NCI-H748 (cell line): ENCODE results near the gene PHACTR3.

ENCODE experiments used
- DNase-seq: peaks from one replicate; lab custom pipeline; 2025; ENCODE audit not compliant: unreplicated experiment; lab: John Stamatoyannopoulos, UW

The PHACTR3 gene

DNA sequence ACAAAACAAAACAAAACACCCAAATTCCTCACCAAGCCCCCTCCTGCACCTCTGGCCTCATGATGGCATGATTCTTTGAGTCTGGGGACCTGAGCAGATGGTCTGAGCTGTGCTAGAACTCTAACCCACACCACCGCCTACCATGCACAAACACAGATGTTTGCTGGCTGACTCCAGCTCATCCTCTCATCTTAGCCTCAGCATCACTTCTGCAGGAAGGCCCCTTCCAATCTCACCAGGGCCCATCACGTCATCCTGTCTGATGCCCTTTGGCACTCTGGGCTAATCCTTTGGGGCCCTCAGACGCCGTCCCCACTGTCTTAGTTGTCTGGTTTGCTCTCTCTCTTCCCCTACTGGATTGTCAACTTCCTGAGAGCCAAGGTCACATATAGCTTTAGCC, 85.8 kb downstream of the PHACTR3 start:
- DNase-seq: no peak

DNA sequence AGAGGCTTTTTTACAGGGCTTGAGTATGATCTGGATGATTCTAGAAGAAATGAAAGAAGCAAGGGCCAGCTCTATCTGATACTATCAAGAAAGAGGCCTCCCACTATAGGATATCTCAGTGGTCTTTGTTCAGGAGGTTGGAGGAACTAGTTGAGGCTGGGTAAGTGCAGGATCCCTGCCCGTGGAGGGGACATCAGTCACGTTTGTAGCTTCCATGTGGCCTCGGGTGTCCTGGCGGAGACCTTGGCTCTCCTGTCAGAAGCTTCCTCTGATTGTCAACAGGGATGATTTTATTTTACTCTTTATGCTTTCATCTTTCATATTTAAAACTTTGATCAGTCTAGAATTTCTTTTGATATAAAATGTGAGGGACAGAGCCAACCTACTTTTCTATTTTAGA, 86.6 kb downstream of the PHACTR3 start:
- no peak for DNase-seq

GRCh38 chr20:59692139-59692538, 87.8 kb downstream of the PHACTR3 start:
- DNase-seq: no peak

DNA sequence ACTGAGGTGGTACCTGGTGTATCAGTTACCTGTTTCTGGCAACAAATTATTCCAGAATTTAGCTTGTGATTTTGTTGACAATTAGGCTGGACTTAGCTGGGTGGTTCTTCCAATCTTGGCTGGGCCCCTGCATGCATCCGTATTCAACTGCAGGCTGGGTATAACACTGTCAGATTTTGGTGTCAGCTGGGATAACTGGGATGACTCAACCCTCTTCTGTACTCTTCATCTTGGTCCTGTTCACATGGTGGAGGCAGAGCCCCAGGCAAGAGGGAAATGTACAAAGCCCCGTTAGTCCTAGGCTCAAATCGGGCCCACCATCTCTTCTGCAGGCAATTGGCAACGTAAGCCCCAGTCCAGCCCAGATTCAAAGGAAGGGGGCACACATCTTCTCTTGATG, 89.2 kb downstream of the PHACTR3 start:
- DNase-seq: no peak

GRCh38 chr20:59696476-59696875, 92.1 kb downstream of the PHACTR3 start:
- DNase-seq: no peak

- no peak for DNase-seq
These were observed 92.7 kb downstream of the PHACTR3 start for GRCh38 chr20:59697068-59697467.

- DNase-seq: no peak
These were observed 94.3 kb downstream of the PHACTR3 start for GRCh38 chr20:59698598-59698997.

DNA sequence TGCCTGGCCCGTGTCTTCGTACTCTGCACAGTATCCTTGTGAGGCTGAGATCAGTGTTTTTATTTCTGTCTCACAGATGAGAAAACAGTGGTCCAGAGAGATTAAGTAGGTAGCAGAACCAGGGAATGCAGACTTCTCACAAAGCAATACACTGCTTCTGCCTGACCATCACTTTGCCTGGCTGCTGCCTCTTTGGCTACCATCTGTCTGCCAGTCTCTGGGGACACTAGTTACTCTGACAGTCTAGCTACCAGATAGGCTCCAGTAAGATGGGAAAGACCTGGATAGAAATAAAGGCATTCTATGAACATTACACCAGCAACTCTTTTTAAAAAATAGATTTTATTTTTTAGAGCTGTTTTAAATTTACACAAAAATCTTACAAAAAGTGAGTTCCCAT, 96.9 kb downstream of the PHACTR3 start:
- DNase-seq: no peak

DNA sequence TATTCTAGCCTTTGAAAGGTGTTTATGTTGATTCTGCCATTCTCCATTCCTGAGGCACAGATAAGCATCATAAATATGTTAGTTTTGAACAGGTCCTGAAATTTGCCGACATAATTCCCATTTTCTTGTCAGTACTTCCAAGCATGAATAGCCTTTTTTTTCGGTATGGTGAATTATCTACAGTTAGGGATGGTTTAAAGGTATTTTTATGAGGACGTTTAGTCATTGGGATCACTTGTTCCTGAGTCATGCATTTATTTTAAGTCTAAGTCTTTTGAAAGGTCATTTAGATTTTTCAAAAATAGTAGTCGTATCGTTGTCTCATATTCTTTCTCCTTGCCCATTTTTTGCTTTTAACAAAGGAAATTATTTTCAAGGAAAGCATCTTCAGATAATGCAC, 98.7 kb downstream of the PHACTR3 start:
- no peak for DNase-seq

DNA sequence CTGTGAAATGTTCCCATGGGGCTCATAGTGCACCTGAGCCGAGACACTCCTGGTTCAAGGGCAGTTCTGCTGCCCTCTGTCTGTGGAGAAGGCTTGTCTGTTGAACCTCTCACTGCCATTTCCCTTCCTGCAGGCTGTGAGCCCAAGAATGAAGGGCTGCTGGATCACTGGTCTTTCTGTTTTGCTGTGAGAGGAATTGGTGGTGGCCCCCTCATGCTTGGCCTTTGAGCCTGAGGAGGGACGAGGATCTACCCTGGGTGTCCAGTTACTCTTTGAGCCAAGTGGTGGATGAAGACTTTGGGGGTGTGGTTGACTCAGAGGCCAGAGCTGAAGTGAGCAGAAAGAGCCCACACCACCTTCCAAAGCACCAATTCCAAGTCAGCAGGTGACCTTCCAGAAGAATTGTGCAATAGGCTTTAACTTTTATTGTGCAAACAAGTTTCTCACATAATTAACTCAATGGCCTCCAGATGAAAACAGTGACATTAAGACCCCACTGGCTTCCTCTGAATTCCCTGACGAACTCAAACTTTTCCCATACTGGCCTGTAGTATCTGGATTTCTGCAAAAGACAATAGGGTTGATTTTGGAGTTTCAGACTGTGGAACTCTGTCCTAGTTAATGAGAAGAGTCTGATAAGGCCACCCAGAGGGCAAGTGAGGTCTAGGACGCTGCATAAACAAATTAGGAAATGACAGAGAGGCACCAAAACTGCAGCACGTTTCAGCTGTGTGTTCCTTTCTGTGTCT, 101.5 kb downstream of the PHACTR3 start:
- no peak for DNase-seq

GRCh38 chr20:59706400-59706693, 102.0 kb downstream of the PHACTR3 start:
- no peak for DNase-seq

- no peak for DNase-seq
These were observed 104.0 kb downstream of the PHACTR3 start for GRCh38 chr20:59708326-59708725.

DNA sequence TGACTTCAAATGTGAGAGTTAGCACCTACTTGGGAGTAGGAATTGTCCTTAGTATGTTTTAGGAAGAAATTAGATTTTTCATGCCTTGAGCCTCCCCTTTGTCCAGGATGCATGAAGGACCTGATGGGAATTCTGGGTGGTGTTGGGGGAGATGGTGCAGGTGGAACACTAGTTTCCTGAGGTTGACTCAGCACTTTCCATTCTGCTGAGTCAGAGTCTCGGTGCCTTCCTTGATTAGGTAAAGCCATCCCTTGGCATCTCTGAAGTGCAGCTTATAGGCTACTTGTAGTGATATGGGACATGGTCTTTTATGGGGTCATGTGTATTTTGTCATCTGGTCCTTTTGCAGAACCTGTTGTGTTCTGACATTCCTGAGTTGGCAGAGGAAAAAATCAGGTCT, 105.3 kb downstream of the PHACTR3 start:
- DNase-seq: no peak

DNA sequence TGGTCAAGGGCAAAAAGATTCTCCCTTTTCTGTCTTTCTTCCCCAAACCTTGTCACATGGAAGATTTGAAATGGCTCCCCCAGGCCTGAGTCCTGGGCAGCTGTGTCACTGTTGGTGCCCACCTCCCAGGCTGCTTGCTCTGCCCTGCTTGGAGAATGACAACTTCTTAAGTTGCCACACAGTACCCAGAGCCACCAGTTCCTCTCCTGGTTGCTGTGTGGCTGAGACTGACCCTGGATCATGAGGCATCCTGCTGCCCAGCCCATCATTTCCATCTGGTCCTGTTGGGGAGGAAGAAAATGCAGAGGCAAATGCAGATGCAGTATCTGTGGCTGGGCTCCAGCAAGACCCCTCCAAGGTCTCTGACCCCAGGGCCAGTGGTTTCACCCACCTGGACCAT, 113.7 kb downstream of the PHACTR3 start:
- DNase-seq: no peak

GRCh38 chr20:59718751-59719150, 114.4 kb downstream of the PHACTR3 start:
- no peak for DNase-seq

DNA sequence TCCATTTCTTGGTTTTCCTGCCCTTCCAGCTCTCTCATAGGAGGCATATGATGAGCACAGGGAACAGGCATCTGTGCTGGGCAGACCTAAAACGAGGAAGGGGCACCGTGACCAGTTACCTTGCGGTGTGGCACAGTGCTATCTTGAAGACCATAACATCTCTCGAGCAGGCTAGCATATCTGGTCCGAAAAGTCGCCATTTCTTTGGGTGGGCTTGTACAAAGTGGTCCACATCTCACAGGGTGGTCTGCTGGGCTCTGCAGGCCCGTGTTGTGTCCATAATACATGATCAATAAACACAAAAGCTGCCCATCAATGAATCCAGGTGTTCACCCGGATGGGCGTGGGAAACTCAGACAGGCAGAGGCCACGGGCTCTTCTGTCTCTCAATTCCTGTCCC, 115.7 kb downstream of the PHACTR3 start:
- no peak for DNase-seq

GRCh38 chr20:59721386-59721785, 117.0 kb downstream of the PHACTR3 start:
- no peak for DNase-seq

DNA sequence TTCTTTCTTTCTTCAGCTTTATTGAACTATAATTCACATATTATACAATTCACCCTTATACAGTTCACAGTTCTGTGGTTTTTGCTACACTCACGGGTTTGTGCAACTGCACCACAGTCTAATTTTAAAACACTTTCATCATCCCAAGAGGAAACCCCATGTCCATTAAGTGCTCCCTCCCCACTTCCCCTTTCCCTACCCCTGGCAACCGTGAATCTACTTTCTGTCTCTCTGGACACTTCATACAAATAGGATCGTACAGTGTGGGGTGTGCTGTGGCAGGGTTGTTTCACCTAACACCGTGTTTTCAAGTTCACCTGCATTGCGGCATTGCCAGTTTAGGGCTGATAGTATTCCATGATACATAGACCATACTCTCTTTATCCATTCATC, 118.8 kb downstream of the PHACTR3 start:
- DNase-seq: no peak

GRCh38 chr20:59723607-59724456, 119.5 kb downstream of the PHACTR3 start:
- no peak for DNase-seq

DNA sequence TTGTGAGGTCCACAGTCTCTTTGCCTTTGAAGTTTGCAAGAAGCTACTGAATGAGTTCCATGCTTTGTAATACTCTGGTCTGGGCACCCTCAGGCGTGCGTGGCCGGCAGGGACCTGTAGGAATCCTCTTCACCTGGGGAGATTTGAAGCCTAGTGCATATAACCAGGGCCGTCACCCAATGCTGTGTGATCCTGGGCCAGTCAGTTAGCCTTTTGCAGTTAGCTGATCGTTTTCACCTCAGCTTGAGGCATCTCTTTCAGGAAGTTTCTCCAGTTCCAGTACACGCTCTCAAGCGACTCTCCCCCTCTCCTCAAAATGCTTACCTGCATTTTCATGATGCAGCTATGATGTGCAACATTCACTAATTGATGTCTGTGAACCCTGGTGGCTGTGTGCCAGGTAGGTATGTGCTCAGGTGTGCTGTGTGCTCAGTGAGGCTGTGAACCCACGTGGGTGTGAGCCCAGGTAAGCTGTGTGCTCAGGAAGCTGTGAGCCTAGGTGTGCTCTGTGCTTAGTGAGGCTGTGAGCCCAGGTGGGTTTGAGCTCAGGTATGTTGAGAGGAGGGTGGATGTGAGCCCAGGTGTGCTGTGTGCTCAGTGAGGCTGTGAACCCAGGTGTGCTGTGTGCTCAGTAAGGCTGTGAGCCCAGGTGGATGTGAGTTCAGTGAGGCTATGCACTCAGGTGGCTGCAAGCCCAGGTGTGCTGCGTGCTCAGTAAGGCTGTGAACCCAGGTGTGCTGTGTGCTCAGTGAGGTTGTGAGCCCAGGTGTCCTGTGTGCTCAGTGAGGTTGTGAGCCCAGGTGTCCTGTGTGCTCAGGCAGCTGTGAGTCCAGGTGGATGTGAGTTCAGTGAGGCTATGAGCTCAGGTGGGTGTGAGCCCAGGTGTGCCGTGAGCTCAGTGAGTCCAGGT, 120.4 kb downstream of the PHACTR3 start:
- peak; percentile 82 for DNase-seq

- DNase-seq: no peak
These were observed 121.3 kb downstream of the PHACTR3 start for GRCh38 chr20:59725476-59726280.
